IPS-NIHi11 (cell line): ENCODE data around the gene CNTNAP1.
A peak's percentile ranks its signal among the peaks of the same experiment; 100 is the strongest.
"Not testable (repeated sequence)": the region's sequence is repeated elsewhere in the genome, so short reads cannot be mapped to it uniquely, and the experiment has no call there.

Source experiments
- DNase-seq: peaks from one replicate; pipeline ENCODE4 v3.0.0; 2012; ENCODE audit warnings: mixed read lengths, low spot score

Gene CNTNAP1

DNA sequence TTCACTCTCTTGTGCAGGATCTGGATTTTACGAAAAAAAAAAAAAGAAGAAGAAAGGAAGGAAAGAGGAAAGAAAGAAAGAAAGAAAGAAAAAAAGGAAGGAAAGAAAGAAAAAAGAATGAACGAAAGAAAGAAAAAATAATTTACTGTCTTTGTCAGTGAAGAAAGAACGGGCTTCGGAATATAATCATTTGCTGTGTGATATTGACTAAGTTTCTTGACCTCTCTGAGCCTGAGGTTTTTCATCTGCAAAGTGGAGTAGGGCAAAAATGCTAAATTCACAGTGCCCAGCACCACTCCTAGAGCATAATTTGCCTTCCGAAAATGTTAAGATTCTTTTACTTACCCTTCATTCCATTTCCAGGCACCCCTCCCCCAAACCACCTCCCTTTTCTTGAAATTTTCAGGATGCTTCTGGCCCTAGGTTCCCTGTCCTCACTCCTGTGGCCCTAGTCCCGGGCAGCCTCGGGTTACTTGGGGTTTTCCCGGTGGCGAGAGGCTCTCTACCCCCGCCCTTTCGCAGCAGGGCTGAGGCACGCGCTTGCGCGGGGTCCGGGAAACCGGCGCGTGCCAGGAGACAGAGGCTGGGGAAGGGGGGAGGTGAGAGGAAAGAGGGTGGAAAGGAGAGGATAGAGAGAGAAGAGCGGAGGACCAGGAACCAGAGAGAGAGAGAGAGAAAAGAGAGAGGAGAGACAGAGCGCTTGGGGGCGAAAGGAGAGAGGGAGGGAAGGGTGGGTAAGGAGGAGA is at the start of gene CNTNAP1:
Gene CNTNAP1 (plus strand): TSS at position 556 of the 746 bp plus-strand sequence. CDS start 299 bp downstream, outside the sequence.
- DNase-seq = peak; percentile 74

DNA sequence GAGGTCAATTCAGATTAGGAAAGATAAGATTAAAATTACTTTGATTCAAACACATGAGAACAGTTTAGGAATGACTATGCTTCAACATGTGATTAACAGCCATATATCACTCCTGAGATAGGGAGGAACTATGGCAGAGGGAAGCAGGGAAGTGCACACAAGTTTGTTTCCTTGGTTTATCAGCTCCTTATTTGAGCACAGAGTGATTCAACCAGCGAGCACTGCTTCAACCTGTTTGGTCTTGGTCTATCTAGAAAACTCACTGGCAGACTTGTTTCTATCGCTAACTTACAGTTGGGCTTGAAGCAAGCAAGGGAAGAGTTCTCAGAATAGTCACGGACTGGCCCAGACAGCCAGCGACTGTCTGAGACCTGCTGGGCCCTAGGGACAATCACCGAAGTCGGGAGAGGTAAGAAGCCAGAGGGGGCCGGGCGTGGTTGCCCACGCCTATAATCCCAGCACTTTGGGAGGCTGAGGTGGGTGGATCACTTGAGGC is 49.3 kb upstream of the CNTNAP1 start:
- DNase-seq = no peak

DNA sequence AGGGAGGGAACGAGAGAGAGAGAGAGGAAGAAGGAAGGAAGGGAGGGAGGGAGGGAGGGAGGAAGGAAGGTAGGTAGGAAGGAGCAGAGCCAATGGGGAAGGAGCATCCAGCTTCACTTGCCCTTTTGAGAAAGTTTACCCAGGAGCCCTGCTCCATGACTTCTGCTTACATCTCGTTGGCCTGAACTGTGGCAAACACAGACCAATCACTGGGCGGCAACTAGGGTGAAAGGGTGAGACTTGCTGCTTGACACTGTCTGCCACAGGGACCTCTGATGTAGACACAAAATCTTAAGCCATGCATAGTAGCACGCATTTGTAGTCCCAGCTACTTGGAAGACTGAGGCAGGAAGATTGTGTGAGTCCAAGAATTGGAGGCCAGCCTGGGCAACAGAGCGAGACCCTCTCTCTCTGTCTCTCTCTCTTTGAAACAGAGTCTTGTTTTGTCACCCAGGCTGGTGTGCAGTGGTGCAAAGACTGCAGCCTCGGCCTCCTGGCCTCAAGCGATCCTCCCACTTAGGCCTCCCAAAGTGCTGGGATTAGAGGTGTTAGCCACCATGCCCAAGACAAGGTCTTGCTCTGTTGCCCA is 42.7 kb upstream of the CNTNAP1 start:
- DNase-seq = no peak

DNA sequence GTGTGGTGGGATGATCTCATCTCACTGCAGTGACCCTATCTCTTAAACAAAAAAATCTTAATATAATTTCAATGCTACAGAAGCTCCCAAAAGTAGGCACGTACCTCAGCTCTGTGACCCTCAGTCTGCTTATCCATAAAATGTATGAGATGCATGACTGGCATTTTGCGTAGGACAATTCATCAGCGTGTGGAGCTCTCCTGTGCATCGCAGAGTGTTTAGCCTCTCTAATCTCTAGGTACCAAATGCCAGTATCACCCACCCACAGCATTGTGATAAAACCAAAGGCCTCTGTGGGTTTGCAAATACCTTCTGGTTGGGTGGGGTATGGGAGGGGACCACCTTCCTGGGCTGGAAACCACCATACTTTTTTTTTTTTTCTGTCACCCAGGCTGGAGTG is 42.2 kb upstream of the CNTNAP1 start:
- no peak for DNase-seq

DNA sequence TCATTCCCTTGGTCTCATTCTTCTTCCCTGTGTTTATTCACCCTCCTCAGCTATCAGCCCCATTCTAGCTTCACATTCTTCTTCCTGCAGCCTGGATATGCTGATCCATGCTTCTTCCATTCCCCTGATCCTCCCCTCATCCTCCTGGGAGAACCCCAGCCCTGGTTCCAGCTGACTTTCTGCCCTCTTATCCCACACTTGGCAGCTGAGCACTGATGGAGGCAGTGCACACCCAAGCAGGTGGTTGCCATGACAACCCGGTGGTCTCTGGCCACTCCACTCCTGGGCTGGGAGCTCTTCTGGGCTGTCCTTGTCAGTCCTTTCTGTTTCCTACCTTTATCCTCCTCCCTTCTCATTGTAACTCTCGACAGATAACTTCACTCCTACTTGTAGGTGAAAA is 40.0 kb upstream of the CNTNAP1 start:
- DNase-seq = peak; percentile 47

DNA sequence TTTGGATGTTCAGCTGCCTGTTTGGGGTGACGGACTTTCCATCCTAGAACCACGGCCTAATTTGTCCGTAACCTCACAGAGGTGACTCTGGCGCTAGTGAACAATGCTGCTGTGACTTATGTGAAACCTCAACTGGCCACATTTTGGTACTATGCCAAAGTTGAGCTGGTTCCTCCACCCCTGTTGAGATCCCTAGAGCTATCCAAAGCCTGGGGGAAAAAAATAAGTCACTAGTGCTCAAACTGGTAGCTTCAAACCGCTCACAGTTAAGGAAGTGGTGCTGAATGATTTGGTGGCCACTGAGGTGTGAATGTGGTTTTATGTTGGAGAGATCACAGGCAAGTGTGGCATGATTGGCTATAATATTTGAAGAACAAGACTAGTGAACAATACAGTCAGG is 34.6 kb upstream of the CNTNAP1 start:
- no peak for DNase-seq

DNA sequence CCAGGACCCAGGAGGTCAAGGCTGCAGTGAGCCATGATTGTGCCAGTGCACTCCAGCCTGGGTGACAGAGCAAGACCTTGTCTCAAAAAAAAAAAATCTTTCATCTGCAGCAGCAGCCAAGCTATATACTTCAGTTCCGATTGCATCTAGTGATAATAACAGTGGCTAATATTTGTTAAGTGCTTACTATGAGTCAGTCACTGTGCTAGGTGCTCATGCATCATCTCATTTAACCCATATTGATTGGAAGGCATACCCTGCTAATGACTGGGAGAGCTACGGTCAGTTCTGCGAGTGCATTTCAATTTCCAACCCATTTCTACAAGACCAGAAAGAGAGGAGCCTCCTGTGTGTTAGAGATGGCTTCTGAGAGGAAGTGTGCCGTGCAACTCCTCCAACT is 30.9 kb upstream of the CNTNAP1 start:
- DNase-seq = no peak

DNA sequence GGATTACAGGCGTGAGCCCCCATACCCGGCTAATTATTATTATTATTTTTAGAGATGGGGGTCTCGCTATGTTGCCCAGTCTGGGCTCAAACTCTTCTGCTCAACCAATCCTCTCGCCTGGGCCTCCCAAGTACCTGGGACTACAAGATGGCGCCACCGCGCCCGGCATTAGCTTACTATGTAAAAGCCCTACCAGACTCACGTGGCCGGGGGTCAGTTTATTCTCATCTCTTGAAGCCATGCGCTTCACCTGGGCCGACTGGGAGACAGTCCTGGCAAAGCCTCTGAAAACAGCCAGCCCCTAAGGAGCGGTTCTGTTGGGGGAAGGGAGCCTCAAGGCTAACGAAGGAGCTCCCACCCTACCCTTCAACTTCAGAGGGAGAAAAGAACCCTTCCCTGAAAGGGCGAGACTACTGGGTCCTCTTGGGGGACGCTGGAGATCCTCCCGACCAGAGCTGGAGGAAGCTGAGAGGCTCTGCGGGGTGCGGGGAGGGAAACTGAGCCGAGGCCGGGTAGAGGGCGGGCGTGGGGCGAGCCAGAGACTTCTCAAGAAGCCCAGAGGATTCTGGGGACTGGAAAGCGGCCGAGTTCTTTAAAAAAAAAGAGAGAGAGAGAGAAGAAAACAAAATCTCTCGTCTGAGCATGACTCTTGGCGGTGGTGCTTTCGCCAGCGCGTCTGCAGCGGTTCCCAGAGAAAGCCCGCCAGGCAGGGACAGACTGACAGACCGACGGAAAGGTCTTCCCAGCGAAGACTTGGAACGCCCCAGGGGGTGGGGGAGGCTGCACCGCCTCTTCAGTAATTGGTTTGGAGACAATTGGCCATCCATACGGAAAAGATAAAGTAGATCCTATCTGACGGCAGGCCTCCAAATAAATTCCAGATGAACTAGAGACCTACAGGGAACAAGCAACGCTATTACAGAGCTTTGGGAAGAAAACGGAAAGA is 28.9 kb upstream of the CNTNAP1 start:
- DNase-seq = peak; percentile 35

DNA sequence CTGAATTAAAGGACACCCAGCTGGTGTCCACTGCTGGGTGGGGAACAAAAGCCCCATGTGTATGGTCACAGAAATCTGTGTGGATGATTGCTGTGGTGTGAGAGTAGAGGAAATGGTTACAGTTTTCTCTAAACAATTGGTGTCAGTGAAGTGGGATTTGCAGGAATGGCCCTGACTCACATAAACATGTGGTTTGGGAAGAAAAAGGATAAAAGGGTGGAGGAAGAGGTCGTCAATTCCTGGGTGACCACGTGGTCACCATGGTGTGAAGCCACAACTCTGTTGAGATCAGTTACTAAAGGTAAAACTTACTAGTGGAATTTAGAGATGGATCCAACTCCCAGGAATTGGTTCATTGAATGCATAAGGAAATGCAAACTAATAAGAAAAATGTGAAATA is 26.8 kb upstream of the CNTNAP1 start:
- no peak for DNase-seq

DNA sequence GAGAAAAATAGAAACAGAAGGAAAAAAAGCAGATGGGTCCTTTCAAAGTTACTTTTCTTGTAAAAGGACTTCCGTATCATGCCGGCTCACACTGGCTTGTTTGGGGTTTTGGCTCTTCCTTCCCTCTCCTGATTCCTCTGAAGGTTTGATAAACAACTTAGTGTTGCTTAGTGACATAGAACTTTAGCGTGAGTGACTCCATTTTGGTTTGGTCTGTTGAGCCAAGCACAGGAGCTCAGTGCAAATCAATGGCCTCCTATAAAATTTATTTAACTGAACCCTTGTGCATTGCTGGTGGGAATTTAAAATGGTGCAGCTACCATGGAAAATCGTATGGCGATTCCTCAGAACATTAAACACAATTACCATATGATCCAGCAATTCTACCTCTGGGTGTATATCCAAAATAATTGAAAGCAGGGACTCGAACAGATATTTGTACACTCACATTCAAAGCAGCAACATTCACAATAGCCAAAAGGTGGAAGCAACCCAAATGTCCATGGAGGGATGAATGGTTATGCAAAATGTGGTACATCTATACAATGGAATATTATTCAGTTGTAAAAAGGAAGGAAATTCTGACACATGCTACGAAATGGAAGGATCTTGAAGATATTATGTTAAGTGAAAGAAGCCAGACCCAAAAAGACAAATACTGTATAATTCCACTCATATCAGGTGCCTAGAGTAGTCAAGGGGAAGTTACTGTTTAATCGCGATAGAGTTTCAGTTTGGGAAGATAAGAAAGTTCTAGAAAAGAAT is 24.3 kb upstream of the CNTNAP1 start:
- no peak for DNase-seq

DNA sequence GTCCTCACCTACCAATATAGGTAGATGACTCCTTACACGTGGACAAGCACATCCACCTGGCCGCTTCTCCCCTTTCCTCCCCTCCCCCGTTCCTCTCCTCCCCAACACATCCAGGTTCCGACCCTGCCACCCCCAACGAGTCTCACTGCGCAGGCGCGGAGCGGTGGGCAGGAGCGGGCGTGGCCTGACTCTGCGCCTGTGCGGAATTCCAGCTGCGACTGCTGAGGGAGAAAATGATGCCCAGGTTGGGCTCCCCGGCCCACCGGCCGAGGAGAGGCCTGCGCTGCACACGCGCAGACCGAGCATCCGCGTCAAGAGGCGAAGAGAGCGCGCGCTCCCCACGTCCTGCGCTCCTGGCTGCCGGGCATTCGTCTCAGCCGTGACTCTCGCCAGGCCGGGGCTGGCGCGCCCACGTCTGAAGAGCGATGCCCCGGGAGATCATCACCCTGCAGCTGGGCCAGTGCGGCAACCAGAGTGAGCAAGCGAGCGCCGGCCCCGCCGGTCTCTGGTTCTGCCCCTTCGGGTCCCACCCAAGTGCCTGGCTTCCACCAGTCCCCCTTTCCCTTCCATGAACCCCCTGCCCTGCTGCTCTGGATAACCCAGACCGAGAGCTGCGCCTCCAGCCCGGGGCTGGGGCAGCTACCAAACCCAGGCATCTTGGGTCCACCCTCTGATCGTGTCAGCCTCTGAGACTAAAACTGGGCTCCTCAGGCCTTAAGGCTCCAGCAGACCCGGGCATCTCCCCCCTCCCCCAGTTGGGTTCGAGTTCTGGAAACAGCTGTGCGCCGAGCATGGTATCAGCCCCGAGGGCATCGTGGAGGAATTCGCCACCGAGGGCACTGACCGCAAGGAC is 23.0 kb upstream of the CNTNAP1 start, which contains the start of gene TUBG2:
Gene TUBG2 (plus strand): TSS at position 206 of the 853 bp plus-strand sequence. CDS start 220 bp downstream, at position 426.
- peak; percentile 99 for DNase-seq

DNA sequence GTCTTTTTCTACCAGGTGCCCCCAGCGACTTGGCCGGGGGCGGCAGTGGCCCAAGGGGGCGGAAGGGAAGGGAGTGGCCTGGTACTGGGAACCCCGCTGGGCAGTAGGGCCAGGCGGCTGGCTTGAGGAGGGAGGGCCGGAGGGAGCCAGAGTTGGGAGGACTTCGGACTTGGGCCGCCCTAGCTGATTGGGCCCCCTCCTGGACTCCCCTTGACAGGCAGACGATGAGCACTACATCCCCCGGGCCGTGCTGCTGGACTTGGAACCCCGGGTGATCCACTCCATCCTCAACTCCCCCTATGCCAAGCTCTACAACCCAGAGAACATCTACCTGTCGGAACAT is 22.4 kb upstream of the CNTNAP1 start:
- DNase-seq = not testable (repeated sequence)

DNA sequence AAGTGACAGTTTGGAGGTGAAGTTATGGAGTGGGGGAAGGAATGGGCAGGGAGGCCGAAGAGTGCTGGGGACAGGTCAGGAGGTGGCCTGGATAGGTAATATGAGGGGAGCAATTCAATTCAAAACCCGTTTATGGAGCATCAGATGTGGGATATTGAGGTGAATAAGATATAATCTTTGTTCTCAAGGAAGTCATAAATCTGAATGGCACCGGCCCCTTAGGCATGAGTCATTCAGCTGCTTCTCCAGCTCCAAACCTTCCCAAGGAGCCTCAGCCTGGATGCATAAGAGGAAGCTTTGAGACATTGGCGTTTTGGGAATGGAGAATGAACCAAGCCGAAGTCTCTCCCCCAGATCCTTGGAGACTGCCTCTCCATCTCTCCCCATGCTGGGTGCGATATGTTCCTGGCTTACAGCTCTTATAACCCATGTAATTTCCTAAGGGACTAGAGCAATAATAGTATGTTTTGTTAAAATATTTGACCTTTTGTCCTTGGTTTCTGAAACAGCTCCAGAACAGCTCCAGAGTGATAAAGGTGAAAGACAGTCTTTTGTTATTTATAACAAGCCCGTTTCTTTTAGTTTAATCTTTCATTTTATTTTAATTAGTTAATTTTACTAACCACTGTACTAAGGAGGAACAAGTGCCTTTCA is 21.5 kb upstream of the CNTNAP1 start:
- no peak for DNase-seq

DNA sequence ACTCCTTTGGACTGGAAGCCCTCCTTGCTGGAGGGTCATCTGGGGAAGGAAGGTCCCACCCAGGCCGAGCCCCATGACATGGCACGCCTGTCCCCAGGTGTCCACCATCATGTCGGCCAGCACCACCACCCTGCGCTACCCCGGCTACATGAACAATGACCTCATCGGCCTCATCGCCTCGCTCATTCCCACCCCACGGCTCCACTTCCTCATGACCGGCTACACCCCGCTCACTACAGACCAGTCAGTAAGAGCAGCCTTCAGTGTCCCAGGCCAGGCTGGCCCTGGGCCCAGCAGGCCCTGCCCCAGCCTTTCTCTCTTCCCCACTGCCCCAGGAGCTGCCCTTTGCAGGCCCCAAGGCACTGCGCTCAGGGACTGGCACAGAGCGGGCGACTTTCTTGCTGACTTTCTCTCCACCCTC is 16.7 kb upstream of the CNTNAP1 start:
- no peak for DNase-seq

DNA sequence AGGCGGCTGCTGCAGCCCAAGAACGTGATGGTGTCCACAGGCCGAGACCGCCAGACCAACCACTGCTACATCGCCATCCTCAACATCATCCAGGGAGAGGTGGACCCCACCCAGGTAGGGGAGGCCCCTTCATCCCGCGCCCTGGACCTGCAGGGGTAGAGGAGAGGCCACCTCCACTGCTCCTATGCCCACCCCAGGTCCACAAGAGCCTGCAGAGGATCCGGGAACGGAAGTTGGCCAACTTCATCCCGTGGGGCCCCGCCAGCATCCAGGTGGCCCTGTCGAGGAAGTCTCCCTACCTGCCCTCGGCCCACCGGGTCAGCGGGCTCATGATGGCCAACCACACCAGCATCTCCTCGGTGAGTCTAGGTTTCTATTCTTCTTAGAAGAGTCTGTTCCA is 16.2 kb upstream of the CNTNAP1 start:
- DNase-seq = not testable (repeated sequence)

DNA sequence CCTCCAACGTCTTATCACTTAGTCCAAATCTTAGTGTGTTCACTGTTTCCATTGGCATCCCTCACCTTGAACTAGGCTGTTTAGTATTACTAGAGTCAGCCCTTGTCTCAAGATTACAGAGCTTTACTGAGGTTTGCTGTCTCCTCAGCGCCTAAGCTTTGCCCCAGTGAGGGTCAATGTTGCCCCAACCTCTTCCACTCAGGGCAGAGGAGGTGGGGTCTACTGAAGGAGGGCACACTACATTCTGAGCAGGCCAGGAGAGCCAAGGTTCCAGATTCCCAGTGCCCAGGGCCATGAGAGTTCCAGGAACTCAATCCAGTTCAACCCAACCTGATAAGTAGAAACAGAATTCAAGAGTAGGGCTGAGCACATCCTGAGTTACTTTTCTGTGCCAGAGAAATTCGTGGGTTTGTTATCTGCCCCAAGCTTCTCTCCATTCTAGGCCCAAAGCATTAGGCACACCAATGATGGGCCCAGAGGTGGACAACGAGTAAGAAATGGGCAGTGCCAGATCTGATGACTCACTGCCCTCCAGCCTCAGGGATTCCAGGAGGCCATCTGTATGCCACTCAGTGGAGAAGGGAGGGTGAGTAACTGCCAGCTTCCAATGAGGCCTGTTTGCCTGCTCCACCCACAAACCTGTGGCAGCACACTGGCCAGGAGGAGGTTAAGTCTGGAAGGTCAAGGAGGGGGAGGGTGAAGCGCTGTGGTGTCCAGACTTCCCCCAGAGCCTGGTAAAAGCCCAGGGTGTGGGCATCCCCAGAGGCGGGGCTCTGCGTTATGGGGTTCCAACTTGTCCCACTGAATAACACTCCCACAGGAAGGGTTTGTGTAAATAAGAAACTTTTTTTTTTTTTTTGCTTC is 15.0 kb upstream of the CNTNAP1 start:
- no peak for DNase-seq

DNA sequence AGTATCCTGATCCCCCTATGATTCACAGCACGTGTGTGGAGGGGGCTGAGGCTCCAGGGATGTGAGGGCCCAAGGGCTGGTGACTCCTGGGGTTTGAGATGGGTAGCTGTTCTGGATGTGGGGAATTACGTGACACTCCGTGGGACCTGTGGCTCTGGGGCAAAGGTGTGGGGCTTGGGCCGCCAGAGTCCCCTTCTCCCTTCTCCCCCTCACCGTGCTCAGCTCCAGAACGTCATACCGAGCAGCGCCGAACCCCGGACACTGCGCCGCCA is 12.7 kb upstream of the CNTNAP1 start:
- no peak for DNase-seq

DNA sequence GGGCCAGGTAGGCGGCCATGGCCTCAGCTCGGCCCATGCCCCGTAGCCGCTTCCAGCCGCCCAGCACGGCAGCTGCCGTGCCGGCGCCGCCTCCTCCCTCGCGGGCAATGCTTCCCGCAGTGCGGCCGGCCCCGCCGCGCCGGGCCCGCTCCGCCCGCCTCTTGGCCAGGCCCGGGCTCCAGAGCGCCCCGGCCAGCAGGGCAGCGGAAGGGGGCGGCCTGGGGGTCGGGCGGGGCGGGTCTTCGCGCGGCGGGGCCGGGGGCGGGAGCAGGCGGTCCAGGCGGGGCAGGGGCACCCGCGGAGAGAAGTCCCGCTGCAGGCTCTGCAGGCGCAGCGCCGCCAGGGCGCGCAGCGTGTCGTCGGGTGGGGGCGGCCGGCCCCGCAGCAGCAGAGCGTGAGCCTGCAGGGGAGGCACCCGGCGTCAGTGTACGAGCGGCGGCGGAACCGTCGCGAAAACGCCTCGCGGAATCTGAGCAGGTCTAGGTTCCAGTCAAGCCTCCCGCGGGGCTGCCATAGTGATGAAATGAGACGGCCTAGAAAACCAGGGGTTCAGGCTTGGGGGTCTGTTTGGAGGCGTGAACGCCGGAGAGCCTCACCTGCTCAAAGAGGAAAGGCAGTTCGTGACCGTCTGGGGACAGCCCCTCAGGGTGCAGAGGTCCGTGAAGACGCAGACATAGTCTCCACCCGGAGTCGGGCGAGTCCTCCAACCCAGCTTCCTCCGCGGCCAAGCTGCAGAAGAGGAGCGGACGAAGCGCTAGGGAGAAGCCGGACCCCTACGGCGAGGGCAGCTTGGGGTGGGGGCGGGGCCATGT is 12.1 kb upstream of the CNTNAP1 start:
- peak; percentile 81 for DNase-seq
